Upper lobe of left lung (tissue), 6 donors: Measurements from ENCODE around the gene CREBRF. TPM values are rescaled to one million over a fixed set of nuclear protein-coding genes. Genes with fewer than 3 reads are reported as not detected.

Source experiments
- ATAC-seq, 2 donors: fragments of 200-7000 bp; cut with Tn5 transposase; one replicate each; pipeline ENCODE4 v1.9.1; 2022; ENCODE audit warnings: mild to moderate bottlenecking in 2 of 2, moderate library complexity in 2 of 2; ENCODE audit not compliant: low FRiP score in 2 of 2
- DNase-seq, 2 donors: peaks; one replicate each; pipeline ENCODE4 v3.0.0-alpha.2; 2019 to 2020
- H3K27ac ChIP-seq, 4 donors: fragments of 200-600 bp; sonication (generic); one replicate each; pipeline ENCODE4 v1.5.1; 2016 to 2019
- H3K27me3 ChIP-seq, 4 donors: fragments of 200-600 bp; sonication (generic); one replicate each; pipeline ENCODE4 v1.5.1; 2017 to 2019
- H3K36me3 ChIP-seq, 4 donors: fragments of 200-600 bp; sonication (generic); one replicate each; pipeline ENCODE4 v1.5.1; 2016 to 2019
- H3K4me1 ChIP-seq, 4 donors: fragments of 200-600 bp; sonication (generic); one replicate each; pipeline ENCODE4 v1.5.1; 2018 to 2019
- H3K4me3 ChIP-seq, 4 donors: fragments of 200-600 bp; sonication (generic); one replicate each; pipeline ENCODE4 v1.5.1; 2017 to 2019; ENCODE audit warnings: mild to moderate bottlenecking in 2 of 4, moderate library complexity in 1 of 4
- H3K9me3 ChIP-seq, 4 donors: fragments of 200-600 bp; sonication (generic); one replicate each; pipeline ENCODE4 v1.5.1; 2018 to 2019
- CTCF ChIP-seq, 6 experiments: fragments of 450-650 bp in 4 of 6; fragments of 200-600 bp in 2 of 6; sonication (generic) in 2 of 6; IDR thresholded peaks; one replicate each; pipeline ENCODE4 v1.5.1; 2016 to 2019; ENCODE audit warnings: antibody characterized with exemption in 6 of 6
- EP300 ChIP-seq, 4 donors: sonication (generic); formaldehyde crosslinking; IDR thresholded peaks; one replicate each; pipeline ENCODE4 v1.5.1; 2017; ENCODE audit warnings: antibody characterized with exemption in 4 of 4, control low read depth in 2 of 4
- POLR2A ChIP-seq, 4 donors: fragments of 450-650 bp; IDR thresholded peaks; one replicate each; pipeline ENCODE4 v1.5.1; 2016 to 2017; ENCODE audit warnings: antibody characterized with exemption in 4 of 4, mild to moderate bottlenecking in 2 of 4
- POLR2AphosphoS5 ChIP-seq, 2 donors: sonication (generic); formaldehyde crosslinking; IDR thresholded peaks; one replicate each; pipeline ENCODE4 v1.5.1; 2017; ENCODE audit warnings: antibody characterized with exemption in 2 of 2
- WGBS, 2 donors: methylation state at CpG; one replicate each; pipeline ENCODE4 v1.1.5; 2017 to 2018; 5-methylcytosine and 5-hydroxymethylcytosine counted together
- total RNA-seq, 6 donors: library from RNA; depleted of rRNA in 4 of 6; stranded (reverse); fragments of >200 nt in 4 of 6; gene quantifications; one replicate each; pipeline versions ENCODE4 v1.1.0 to v1.2.1, GENCODE V29; 2016 to 2021
- donor health status: DM: no; HTN: no; CAD: no; lungs with moderate emphysema.
- donor health status: DM: no; HTN: yes; CAD: no; lungs with severe emphysema.

Gene CREBRF
- total RNA-seq, 6 donors from 2014 or later, result 22.0 to 65.0 (median 38.0) TPM

- no peak overlapping the region for H3K27ac ChIP-seq
- DNase-seq (no peak), ATAC-seq (no peak)
- H3K4me3 ChIP-seq, result no peak overlapping the region
- TF ChIP-seq CTCF (IDR thresholded peaks at IDR 0.05), result no peak
- no peak for TF ChIP-seq POLR2A (IDR thresholded peaks at IDR 0.05)
- no peak for TF ChIP-seq EP300 (IDR thresholded peaks at IDR 0.05)
- no peak for TF ChIP-seq POLR2AphosphoS5 (IDR thresholded peaks at IDR 0.05)
- WGBS, 2 donors, result 92 to 93% methylated on average over 1 of the region's 1 CpG
- H3K27me3 ChIP-seq, result no peaks in the 10 kb centered on the region
- peaks cover 5 to 22% (median 13%) of the 10 kb centered on the region in 4 donors for H3K4me1 ChIP-seq
- H3K9me3 ChIP-seq, result peaks cover 0 to 8% (median 3%) of the 10 kb centered on the region in 4 donors
- H3K36me3 ChIP-seq, result peaks cover 0 to 12% (median 8%) of the 10 kb centered on the region in 4 donors
These were observed 43.3 kb downstream of the CREBRF start for GRCh38 chr5:173099461-173099860.

GRCh38 chr5:173101245-173101644, 45.1 kb downstream of the CREBRF start:
- Histone ChIP-seq H3K27me3 (no peaks in the 10 kb centered on the region), H3K36me3 (peaks cover 0 to 12% (median 8%) of the 10 kb centered on the region in 4 donors), H3K27ac (no peak overlapping the region), H3K4me1 (peaks cover 0 to 16% (median 9%) of the 10 kb centered on the region in 4 donors), H3K4me3 (no peak overlapping the region), H3K9me3 (peaks cover 0 to 8% (median 3%) of the 10 kb centered on the region in 4 donors)
- no peak for ATAC-seq
- no peak for DNase-seq
- TF ChIP-seq POLR2A (IDR thresholded peaks at IDR 0.05) (no peak), CTCF (IDR thresholded peaks at IDR 0.05) (no peak), EP300 (IDR thresholded peaks at IDR 0.05) (no peak), POLR2AphosphoS5 (IDR thresholded peaks at IDR 0.05) (no peak)
- 92 to 100% methylated on average over 2 of the region's 2 CpGs for WGBS, 2 donors

GRCh38 chr5:173103411-173103810, 47.3 kb downstream of the CREBRF start:
- TF ChIP-seq EP300 (IDR thresholded peaks at IDR 0.05) (no peak), POLR2AphosphoS5 (IDR thresholded peaks at IDR 0.05) (no peak), CTCF (IDR thresholded peaks at IDR 0.05) (no peak), POLR2A (IDR thresholded peaks at IDR 0.05) (no peak)
- no peak for ATAC-seq
- H3K27ac ChIP-seq, result no peak overlapping the region

GRCh38 chr5:173108914-173109313, 52.8 kb downstream of the CREBRF start:
- Histone ChIP-seq H3K36me3 (peaks cover 10 to 51% (median 28%) of the 10 kb centered on the region in 4 donors), H3K27ac (no peak overlapping the region), H3K9me3 (no peaks in the 10 kb centered on the region), H3K27me3 (no peaks in the 10 kb centered on the region), H3K4me3 (no peak overlapping the region), H3K4me1 (peaks cover 0 to 10% (median 2%) of the 10 kb centered on the region in 4 donors)
- ATAC-seq (peak in 1 of 2 donors; percentile 12), DNase-seq (no peak)
- 44 to 48% methylated on average over 3 of the region's 3 CpGs for whole genome bisulfite sequencing, 2 donors
- TF ChIP-seq CTCF (IDR thresholded peaks at IDR 0.05) (no peak), POLR2AphosphoS5 (IDR thresholded peaks at IDR 0.05) (no peak), POLR2A (IDR thresholded peaks at IDR 0.05) (no peak), EP300 (IDR thresholded peaks at IDR 0.05) (no peak)

More at GRCh38 chr5:173103411-173103810, 47.3 kb downstream of the CREBRF start:
- Histone ChIP-seq H3K36me3 (peaks cover 0 to 12% (median 8%) of the 10 kb centered on the region in 4 donors), H3K4me3 (no peak overlapping the region), H3K4me1 (peaks cover 0 to 12% (median 3%) of the 10 kb centered on the region in 4 donors), H3K9me3 (peaks cover 0 to 8% (median 3%) of the 10 kb centered on the region in 4 donors), H3K27me3 (no peaks in the 10 kb centered on the region)
- 83 to 94% methylated on average over 1 of the region's 1 CpG for WGBS, 2 donors
- DNase-seq, result no peak

- no peak overlapping the region for H3K4me3 ChIP-seq
- no peak for TF ChIP-seq POLR2AphosphoS5 (IDR thresholded peaks at IDR 0.05)
- TF ChIP-seq POLR2A (IDR thresholded peaks at IDR 0.05), result no peak
- no peak for TF ChIP-seq EP300 (IDR thresholded peaks at IDR 0.05)
- no peak for TF ChIP-seq CTCF (IDR thresholded peaks at IDR 0.05)
- WGBS, 2 donors, result 96 to 100% methylated on average over 1 of the region's 1 CpG
- DNase-seq (no peak), ATAC-seq (no peak)
- peaks cover 10 to 55% (median 36%) of the 10 kb centered on the region in 4 donors for H3K36me3 ChIP-seq
- no peak overlapping the region for H3K27ac ChIP-seq
- no peaks in the 10 kb centered on the region for H3K27me3 ChIP-seq
- H3K9me3 ChIP-seq, result peaks cover 0 to 4% (median 0%) of the 10 kb centered on the region in 4 donors
- no peaks in the 10 kb centered on the region for H3K4me1 ChIP-seq
These were observed 58.4 kb downstream of the CREBRF start for GRCh38 chr5:173114536-173114935.
